Measurements from ENCODE around the gene PPP3R2.

GRCh38 chr9:101562966-101563365 is 31.8 kb downstream of the PPP3R2 start:
- TF ChIP-seq POLR2AphosphoS5 (IDR thresholded peaks at IDR 0.05) (no peak), POLR2A (IDR thresholded peaks at IDR 0.05) (no peak), EP300 (IDR thresholded peaks at IDR 0.05) (no peak), CTCF (IDR thresholded peaks at IDR 0.05) (no peak)

Measured in upper lobe of left lung (tissue), 4 donors.